Measurements from ENCODE around the gene ZFHX3. TPM values are rescaled to one million over a fixed set of nuclear protein-coding genes. Genes with fewer than 3 reads are reported as not detected.

ZFHX3 gene
- total RNA-seq, 1 donor from 2014 or later, result 6.7 TPM

- DNase-seq, result no peak
Observed at GRCh38 chr16:73067671-73068540, 20.0 kb upstream of the ZFHX3 start.

GRCh38 chr16:73066927-73067670 lies 19.2 kb upstream of the ZFHX3 start:
- no peak for DNase-seq

- no peak for DNase-seq
Observed at GRCh38 chr16:73066331-73066926, 18.5 kb upstream of the ZFHX3 start.

DNA sequence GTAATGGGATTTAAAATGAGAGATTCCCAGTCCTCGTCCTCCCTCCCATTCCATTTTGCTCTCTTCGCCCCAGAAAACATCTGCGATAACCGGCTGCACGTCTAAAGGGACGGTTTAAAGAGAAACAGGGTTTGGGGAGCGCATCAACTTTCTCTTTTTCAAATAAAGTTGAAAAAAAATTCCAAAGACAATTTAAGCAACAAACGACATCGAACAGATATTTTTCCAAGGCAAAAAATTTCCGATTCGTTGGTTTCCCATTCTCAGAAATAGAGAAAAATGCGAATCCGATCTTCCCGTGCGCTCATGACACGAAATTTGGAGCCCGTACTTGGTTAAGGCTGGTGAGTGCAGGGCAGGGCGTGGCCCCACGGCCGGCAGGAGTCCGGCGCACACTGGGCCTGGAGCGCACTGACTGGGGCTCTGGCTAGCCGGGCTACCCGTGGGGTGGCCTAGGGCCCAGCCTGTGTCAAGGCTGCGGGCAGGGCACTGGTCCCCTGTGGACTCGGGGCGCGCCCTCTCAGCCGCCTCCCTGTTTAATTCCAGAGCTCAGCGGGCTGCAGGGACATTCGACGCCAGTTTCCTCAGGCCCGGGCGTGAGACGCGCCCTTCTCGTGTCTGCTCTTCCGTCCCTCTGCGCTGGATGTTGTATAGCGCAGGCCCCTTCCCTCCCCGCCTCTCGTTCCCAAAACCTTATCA lies 17.9 kb upstream of the ZFHX3 start:
- no peak for DNase-seq

GRCh38 chr16:73064994-73065545 lies 17.1 kb upstream of the ZFHX3 start:
- no peak for DNase-seq

GRCh38 chr16:73064212-73064993 lies 16.5 kb upstream of the ZFHX3 start:
- DNase-seq, result no peak

DNA sequence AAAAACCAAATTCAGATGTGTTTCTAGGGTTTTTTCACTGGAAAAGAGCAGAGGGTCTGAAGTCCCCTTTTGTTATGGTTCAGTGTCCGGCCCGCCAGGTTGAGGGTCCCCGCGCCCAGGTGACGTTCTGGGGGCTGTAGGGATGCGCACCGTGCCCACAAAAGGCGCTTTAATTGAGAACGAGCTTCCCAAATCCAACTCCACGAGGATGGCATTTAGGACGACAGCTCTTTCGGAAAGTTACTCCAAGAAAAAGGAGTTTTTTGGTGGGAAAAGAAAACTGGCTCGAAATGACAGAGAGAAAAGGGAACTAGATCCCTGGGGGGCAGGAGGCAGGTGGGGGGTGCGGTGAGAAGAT lies 15.9 kb upstream of the ZFHX3 start:
- no peak for DNase-seq

DNA sequence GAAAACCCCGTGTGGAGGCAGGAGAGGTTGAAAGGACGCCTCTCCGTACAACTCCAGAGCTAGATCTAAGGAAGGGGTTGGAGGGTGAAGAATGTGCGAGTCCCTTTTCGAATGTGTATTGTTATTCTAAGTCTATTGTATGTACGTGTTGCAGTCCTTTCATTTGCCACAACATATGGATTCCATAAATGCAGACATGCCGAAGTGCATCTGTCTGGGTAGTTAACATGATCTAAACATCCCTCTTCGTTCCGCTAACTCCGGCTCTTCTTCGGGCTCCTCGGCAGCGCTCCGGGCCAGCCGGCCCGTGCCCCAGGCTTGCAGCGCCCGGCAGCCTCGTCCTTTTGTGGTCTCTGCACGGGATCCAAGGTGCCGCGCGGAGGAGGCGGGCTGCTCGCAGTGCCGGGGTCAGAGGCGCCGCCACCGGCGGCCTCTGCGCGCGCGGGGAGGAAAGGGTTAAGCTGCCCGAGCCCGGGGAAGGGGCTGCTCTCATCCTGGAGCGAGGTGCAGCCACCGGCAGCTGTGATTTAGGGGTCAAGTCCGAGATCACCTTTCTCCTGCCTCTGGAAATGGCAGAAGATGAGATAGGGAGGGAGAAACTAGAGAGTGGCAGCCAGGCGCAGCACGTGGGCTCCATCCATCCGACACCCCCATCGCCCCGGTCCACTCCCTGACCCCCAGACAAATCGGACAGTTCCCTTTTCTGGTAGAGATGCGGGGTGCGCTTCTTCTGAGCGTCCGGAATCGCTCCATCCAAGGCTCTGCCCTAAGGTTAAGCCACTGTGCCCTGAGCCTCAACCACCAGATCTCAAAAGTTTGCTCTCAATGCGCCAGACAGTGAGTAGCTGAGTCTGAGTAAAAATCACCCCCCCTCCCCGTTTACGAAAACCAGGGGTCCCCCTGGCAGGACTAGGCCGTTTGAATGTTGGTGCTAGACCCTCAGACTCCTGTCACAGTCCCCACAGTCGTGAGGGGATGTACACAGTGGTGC lies 15.1 kb upstream of the ZFHX3 start:
- DNase-seq, result no peak

- no peak for DNase-seq
Observed at GRCh38 chr16:73062001-73062616, 14.2 kb upstream of the ZFHX3 start.

- no peak for DNase-seq
Observed at GRCh38 chr16:73060892-73061490, 13.1 kb upstream of the ZFHX3 start.

- no peak for DNase-seq
Observed at GRCh38 chr16:73059779-73060615, 12.1 kb upstream of the ZFHX3 start.

- no peak for DNase-seq
Observed at GRCh38 chr16:73058616-73059409, 10.9 kb upstream of the ZFHX3 start.

DNA sequence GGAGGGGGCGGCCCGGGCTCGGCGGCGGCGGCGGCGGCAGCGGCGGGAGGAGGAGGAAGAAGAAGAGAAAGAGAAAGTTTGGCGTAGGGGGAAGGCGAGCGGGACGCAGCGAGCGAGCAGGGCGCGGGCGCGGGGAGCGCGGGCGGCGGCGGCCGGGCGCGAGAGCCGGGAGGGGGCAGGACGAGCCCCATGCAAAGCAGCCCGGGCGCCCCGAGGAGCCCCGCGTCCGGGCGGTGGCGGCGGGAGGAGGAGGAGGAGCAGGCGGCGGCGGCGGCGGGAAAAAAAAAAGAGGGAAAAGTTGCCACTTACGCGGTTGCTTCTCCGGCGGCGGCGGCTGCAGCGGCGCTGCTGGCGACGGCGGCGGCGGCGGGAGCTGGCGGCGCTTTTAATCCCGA lies 10.3 kb upstream of the ZFHX3 start:
- DNase-seq, result no peak

- no peak for DNase-seq
Observed at GRCh38 chr16:73057291-73058210, 9.6 kb upstream of the ZFHX3 start.

- DNase-seq, result no peak
Observed at GRCh38 chr16:73056921-73057290, 9.0 kb upstream of the ZFHX3 start.

- DNase-seq, result no peak
Observed at GRCh38 chr16:73056448-73056847, 8.5 kb upstream of the ZFHX3 start.
